Lower leg skin (tissue), 3 donors: ENCODE data around the gene ATP13A1.
"Not testable (repeated sequence)": the region's sequence is repeated elsewhere in the genome, so short reads cannot be mapped to it uniquely, and the experiment has no call there.

Experiments used
- POLR2A ChIP-seq, 2 donors: fragments of 450-650 bp; IDR thresholded peaks; one replicate each; pipeline ENCODE4 v1.6.1; 2016 to 2017; ENCODE audit warnings: antibody characterized with exemption in 2 of 2, mild to moderate bottlenecking in 1 of 2, moderate library complexity in 1 of 2
- TF ChIP-seq, protein P1 (sequence below), 3 donors: fragments of 450-650 bp; IDR thresholded peaks; one replicate each; pipeline ENCODE4 v1.5.1; 2016; ENCODE audit warnings: antibody characterized with exemption in 3 of 3, mild to moderate bottlenecking in 3 of 3, moderate library complexity in 2 of 3

DNA sequence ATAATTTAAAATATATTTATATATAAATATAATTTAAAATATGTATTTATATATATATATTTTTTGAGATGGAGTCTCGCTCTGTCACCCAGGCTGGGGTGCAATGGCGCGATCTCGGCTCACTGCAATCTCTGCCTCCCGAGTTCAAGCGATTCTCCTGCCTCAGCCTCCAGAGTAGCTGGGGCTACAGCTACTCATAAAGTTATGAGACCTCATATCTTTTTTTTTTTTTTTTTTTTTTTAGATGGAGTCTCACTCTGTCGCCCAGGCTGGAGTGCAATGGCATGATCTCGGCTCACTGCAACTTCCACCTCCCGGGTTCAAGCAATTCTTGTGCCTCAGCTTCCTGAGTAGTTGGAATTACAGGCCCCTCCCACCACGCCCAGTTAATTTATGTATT lies 25.5 kb upstream of the ATP13A1 start:
- TF ChIP-seq, protein P1, sequence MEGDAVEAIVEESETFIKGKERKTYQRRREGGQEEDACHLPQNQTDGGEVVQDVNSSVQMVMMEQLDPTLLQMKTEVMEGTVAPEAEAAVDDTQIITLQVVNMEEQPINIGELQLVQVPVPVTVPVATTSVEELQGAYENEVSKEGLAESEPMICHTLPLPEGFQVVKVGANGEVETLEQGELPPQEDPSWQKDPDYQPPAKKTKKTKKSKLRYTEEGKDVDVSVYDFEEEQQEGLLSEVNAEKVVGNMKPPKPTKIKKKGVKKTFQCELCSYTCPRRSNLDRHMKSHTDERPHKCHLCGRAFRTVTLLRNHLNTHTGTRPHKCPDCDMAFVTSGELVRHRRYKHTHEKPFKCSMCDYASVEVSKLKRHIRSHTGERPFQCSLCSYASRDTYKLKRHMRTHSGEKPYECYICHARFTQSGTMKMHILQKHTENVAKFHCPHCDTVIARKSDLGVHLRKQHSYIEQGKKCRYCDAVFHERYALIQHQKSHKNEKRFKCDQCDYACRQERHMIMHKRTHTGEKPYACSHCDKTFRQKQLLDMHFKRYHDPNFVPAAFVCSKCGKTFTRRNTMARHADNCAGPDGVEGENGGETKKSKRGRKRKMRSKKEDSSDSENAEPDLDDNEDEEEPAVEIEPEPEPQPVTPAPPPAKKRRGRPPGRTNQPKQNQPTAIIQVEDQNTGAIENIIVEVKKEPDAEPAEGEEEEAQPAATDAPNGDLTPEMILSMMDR (IDR thresholded peaks at IDR 0.05) = not testable (repeated sequence)
- TF ChIP-seq POLR2A (IDR thresholded peaks at IDR 0.05) = not testable (repeated sequence)
